ENCODE data around the gene RND2.

The RND2 gene

DNA sequence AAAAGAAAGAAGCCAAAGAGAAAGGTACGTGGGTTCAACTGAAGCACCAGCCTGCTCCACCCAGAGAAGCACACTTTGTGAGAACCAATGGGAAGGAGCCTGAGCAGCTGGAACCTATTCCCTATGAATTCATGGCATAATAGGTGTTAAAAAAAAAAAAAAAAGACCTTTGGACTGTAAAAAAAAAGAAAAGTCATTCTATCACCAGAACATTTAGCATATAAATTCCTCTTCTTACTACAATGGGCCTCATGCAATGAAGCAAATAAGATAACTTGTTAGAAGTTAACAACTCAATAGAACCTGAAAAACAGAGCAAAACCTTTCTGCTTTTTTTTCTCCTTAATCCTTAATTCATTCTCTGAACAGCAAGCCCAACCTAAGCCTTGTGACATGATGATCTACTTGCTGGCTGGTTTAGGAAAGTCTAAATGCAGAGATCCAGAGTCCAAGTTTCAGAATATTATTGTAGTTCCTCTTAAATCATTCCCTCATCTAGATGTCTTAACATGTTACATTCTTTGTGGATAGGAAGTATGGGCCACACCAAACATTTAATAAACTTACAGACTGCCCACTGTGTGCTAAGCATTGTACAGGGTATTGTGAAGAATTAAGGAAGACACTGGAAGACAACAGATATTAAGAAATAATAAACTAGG lies 54.7 kb downstream of the RND2 start:
- no peak for DNase-seq (ENCODE audit: low read depth in 2 of 2)

All from stimulated activated CD8-positive, alpha-beta memory T cell treated with anti-CD3 and anti-CD28 coated beads, Interleukin-15, amount 100 ng/mL, for 48 hours (primary cell).